A172 (cell line): ENCODE data around the gene TP63. TPM values are rescaled to one million over a fixed set of nuclear protein-coding genes. Genes with fewer than 3 reads are reported as not detected.

Experiments used
- DNase-seq: peaks from one replicate; pipeline ENCODE4 v3.0.0-alpha.2; 2015; ENCODE audit warnings: low spot score
- total RNA-seq: library from RNA; depleted of rRNA; stranded (reverse); fragments of >200 nt; shearing (Covaris generic); gene quantifications from 2 replicates; pipeline ENCODE4 v1.2.3, GENCODE V29; 2014

Gene TP63
- total RNA-seq, 1 experiment from 2014 or later, result 0.09 TPM

- no peak for DNase-seq
These were observed 182.6 kb downstream of the TP63 start for GRCh38 chr3:189813647-189814240.

GRCh38 chr3:189820365-189820720 is 189.2 kb downstream of the TP63 start:
- no peak for DNase-seq

GRCh38 chr3:189821262-189821661 is 190.1 kb downstream of the TP63 start:
- DNase-seq, result no peak

GRCh38 chr3:189822726-189823125 is 191.5 kb downstream of the TP63 start:
- DNase-seq, result no peak

DNA sequence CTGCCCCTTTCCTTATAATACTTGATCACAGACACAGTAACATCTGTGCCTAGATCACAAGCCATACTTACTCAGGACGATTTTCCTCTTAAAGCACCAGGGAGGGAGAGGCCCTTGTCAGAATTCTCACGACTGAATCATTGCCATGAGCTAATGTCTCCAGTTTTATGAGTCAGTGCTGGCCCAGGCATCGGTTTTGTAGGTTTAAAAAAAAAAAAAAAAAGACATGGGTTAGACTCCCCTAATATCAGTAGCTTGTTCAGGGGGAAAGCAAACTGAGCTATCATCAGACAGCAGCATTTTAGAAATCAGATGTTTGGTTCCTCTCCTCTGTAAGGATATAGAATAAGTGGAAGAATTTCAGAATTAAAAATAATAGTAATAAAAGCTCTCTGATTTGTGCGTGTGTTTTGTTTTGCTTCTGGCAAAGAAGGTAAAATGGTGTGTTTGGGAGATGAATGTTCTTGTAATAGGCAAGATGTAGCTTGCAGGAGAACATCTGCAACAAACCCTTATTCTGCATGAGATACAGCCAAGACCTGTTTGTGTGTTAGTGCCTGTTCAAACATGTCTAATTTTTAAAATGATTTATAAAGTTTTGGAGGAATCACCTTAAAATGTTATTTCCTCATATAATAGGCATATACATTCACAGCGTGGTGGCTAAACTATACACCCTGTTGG is 193.6 kb downstream of the TP63 start:
- peak; percentile 92 for DNase-seq

GRCh38 chr3:189826566-189826965 is 195.4 kb downstream of the TP63 start:
- no peak for DNase-seq

- DNase-seq, result no peak
These were observed 195.9 kb downstream of the TP63 start for GRCh38 chr3:189827108-189827507.

GRCh38 chr3:189830401-189830800 is 199.2 kb downstream of the TP63 start:
- no peak for DNase-seq

- DNase-seq, result no peak
These were observed 202.1 kb downstream of the TP63 start for GRCh38 chr3:189833266-189833665.

- no peak for DNase-seq
These were observed 202.8 kb downstream of the TP63 start for GRCh38 chr3:189833996-189834395.

DNA sequence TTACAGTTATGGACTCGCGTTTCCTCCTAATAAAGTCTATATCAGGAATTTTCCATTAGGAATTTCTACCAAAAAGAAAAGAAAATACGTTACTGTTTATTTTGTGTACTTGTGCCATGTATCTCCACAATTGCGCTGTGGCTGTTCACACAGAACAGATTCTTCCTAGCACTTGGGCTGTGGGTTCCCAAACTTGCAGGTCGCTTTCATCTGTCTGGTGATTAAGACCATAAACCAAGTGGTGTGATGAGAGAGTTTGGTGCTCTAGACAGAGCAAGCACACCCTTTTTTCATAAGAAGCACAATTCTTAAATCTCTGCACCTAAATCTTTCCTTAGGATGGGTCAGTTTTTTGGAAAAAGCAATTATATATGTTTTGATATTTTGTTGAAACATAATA is 203.3 kb downstream of the TP63 start:
- DNase-seq, result no peak

DNA sequence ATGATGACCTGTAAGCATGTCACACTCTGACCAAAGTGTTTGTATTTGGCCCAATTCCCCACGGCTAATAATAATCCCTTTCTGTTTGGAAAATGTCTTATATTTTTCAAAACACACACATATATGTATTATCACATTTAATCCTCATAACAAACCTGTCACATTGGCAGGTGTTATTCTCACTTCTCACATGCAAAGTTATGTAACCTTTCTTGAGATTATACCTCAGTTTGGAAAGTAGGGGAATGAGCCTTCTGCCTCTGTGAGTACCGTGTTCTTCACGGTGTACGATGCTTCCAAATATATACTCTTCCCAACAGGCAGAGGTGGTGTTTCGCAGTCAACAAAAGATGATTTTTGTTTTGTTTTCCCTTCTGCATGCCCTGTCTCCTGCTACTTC is 205.6 kb downstream of the TP63 start:
- DNase-seq, result no peak

DNA sequence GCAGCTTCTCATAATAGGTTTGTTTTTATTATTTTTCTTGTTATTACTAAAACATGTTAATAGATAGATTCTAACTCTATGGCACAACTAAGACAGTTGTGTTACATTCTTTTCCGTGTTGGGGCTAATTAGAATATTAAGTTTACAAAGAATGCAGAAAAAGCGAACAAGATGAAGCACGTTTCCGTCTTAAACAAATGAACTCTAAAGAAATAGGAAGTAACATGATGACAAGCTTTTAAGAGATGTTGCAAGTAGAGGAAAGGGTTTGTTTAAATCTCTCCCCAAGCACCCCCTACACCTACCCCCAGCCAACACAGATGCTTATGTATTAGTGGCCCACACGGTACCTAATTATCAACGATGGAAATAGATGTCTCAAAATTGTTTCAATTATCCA is 207.1 kb downstream of the TP63 start:
- no peak for DNase-seq

GRCh38 chr3:189839576-189839975 is 208.4 kb downstream of the TP63 start:
- no peak for DNase-seq

DNA sequence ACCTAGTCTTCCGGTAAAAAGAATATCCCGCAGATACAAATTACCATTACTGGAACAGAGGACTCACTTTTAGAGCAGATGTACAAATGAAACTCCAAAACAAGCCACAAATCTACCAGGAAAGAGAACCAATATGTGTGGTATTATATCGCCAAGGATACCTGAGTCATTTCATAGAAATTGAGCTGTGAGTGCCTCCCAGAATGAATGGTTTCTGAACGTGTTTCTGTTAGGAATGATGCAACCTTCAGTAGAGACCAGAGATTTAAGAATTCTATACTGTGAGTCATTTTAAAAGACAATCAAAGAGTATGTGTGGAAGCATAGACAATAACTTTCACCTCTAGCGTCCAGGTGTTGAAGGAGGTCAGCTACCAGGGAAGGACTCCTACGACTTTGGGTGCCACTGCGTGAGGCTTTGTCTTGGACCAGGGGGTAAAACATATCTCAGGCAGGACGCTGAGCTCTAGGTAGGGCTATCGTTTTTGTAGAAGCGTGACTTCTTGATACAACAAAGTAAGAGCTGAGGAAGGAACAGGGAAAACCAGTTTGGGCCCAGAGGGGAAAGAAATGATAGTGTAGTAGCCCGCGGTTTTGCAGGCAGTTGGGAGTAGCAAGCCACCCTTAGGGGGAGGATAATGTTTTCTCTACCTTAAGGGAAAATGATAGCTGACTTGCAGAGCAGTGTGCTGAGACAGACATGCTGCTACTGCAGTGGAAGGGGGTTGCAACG is 210.4 kb downstream of the TP63 start:
- no peak for DNase-seq

DNA sequence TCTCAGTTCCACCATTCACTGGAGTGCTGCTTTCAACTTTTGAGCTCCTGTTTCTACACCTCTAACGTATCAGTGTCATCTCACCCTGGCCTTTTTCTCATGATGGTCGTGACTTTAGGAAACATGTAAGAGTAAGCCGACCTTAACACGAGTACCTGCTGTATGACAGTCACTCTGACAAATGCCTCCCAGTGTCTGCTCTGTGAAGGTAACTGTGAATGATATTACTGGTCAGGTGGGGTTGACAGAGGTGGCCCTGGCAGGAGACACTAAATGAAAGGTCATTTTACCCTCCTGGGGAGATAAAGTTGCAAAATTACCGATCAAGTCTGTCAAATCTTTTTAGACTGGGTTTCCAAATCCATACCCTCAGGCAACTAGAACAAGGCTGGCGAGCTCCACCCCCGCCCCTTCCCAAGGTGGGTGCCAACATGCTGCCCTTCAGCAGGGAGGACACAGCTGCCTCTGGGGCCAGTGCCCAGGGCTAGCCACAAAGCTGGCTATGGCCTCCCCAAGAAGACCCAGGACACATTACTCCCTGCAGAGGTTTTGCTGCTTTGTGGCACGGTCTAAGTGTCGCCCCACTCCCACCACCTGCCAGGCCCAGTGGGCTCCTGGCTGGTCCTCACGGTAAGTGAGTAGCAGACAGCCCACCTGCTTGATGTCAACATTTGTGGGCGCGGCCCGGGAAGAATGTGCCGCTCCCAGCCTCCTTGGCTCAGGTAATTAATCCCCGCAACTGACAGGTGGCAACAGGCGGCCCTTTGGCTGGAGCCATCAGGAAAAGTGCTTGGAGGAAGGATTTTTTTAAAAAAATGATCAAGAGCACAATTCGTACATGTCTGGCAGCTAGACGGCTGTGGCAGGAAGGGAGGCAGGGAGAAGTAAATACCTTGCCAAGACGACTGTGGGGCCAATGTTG is 211.8 kb downstream of the TP63 start:
- no peak for DNase-seq

- DNase-seq, result no peak
These were observed 213.9 kb downstream of the TP63 start for GRCh38 chr3:189845069-189845468.

- DNase-seq, result no peak
These were observed 217.3 kb downstream of the TP63 start for GRCh38 chr3:189848395-189849040.

GRCh38 chr3:189849262-189849661 is 218.1 kb downstream of the TP63 start:
- DNase-seq, result no peak

DNA sequence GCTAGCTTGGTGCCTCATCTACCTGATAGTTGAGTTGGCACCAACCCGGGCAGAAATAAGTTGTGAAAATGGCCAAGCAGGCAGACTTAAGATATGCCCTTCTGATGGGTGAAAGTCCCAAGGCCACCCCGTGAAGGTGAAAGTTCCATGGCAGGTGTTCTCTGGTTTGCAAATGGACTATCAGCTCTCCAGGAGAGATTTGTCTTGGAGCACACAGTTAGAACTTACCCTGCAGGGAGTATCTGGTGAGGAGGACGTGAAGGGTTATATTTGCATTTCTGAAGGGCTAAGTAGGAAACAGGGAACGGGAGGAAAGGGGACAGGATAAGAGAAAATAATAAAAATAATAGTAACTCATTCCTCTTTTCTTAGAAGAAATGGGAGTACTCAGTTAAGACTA is 220.5 kb downstream of the TP63 start:
- no peak for DNase-seq

GRCh38 chr3:189853906-189854305 is 222.7 kb downstream of the TP63 start:
- DNase-seq, result no peak

DNA sequence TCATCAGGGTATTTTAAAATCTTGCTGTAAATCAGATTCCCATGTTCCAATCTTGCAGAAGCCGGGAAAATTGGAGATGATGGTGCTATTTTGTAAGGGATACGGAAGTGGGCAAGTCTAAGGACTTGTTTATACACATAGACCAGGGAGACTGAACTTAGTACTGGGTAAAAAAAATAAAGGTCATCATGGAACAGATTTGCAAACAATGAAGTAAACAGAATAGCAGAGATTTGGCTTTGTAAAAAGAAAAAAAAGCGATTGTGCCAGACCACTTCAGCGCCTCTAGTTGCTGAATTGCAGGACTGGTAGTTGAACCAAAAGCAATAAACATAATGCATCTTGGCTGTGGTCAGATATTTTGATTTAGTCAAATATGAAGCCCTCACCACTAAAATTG is 229.1 kb downstream of the TP63 start:
- no peak for DNase-seq
